Hypothalamus (tissue), 51 donors: Measurements from ENCODE around the gene ASTN1.

Experiments used
- DNase-seq, 51 donors: peaks; one replicate each; lab custom pipeline; 2025; lab: John Stamatoyannopoulos, UW

ASTN1 gene

GRCh38 chr1:177165069-177165439 is 542 bp upstream of the ASTN1 start:
- DNase-seq = peak in 3 of 51 donors; percentile 14 to 64 (median 20)

- DNase-seq = peak in 20 of 51 donors; percentile 22 to 66 (median 38)
Measured at GRCh38 chr1:177163844-177164379, 600 bp downstream of the ASTN1 start.

GRCh38 chr1:177162243-177162642 is 2.3 kb downstream of the ASTN1 start:
- no peak for DNase-seq

- no peak for DNase-seq
Measured at GRCh38 chr1:177146499-177146898, 18.0 kb downstream of the ASTN1 start.

GRCh38 chr1:177145106-177146070 is 19.1 kb downstream of the ASTN1 start:
- no peak for DNase-seq

- no peak for DNase-seq
Measured at GRCh38 chr1:177142791-177143271, 21.7 kb downstream of the ASTN1 start.

GRCh38 chr1:177142010-177142409 is 22.5 kb downstream of the ASTN1 start:
- no peak for DNase-seq

GRCh38 chr1:177138347-177138746 is 26.2 kb downstream of the ASTN1 start:
- peak in 2 of 51 donors; percentile 3 to 11 for DNase-seq

- no peak for DNase-seq
Measured at GRCh38 chr1:177137814-177138213, 26.7 kb downstream of the ASTN1 start.

GRCh38 chr1:177135250-177135649 is 29.3 kb downstream of the ASTN1 start:
- DNase-seq = no peak

- DNase-seq = no peak
Measured at GRCh38 chr1:177133977-177134538, 30.5 kb downstream of the ASTN1 start.

- no peak for DNase-seq
Measured at GRCh38 chr1:177132141-177132540, 32.4 kb downstream of the ASTN1 start.

- no peak for DNase-seq
Measured at GRCh38 chr1:177131723-177132122, 32.8 kb downstream of the ASTN1 start.

GRCh38 chr1:177130451-177130945 is 34.0 kb downstream of the ASTN1 start:
- DNase-seq = no peak

GRCh38 chr1:177128665-177129281 is 35.7 kb downstream of the ASTN1 start:
- no peak for DNase-seq

- DNase-seq = no peak
Measured at GRCh38 chr1:177126267-177126666, 38.2 kb downstream of the ASTN1 start.

GRCh38 chr1:177124577-177125278 is 39.8 kb downstream of the ASTN1 start:
- DNase-seq = no peak

GRCh38 chr1:177122461-177123251 is 41.9 kb downstream of the ASTN1 start:
- no peak for DNase-seq

GRCh38 chr1:177119311-177119710 is 45.2 kb downstream of the ASTN1 start:
- DNase-seq = peak in 14 of 51 donors; percentile 2 to 51 (median 12)
